H1 (cell line): Measurements from ENCODE around the gene NT5DC3. TPM values are rescaled to one million over a fixed set of nuclear protein-coding genes. Genes with fewer than 3 reads are reported as not detected.

ENCODE experiments used
- CTCF ChIA-PET: fragments of 300-600 bp; sonication (Branson Sonifier 250); formaldehyde crosslinking; loops from one replicate; lab custom pipeline; 2021; ENCODE audit not compliant: partially characterized antibody; lab: Charles Lee
- POLR2A ChIA-PET: fragments of 300-600 bp; sonication (Branson Sonifier 250); formaldehyde crosslinking; loops from one replicate; lab custom pipeline; 2021; ENCODE audit warnings: inconsistent platforms; ENCODE audit not compliant: partially characterized antibody; lab: Charles Lee
- DNase-seq, 2 experiments: peaks; one replicate each; pipeline versions ENCODE4 v3.0.0 to v3.0.0-alpha.2; 2010 to 2022; ENCODE audit warnings: low spot score in 2 of 2, low read depth in 1 of 2, mixed read lengths in 1 of 2
- FAIRE-seq: peaks from 2 replicates; lab custom pipeline; 2011; peaks lifted over from hg19 to GRCh38; lab: Jason Lieb, UNC
- H2AFZ ChIP-seq: 2 replicates; pipeline ENCODE4 v1.8.1; 2012; ENCODE audit warnings: low read length, inconsistent platforms
- H2AK5ac ChIP-seq: 2 replicates; pipeline ENCODE4 v1.6.1; 2013; ENCODE audit warnings: low read depth, low read length
- H2BK120ac ChIP-seq: replicated peaks from 2 replicates; pipeline ENCODE3; 2013; ENCODE audit warnings: low read depth, low read length, inconsistent platforms
- H2BK12ac ChIP-seq: 2 replicates; pipeline ENCODE4 v1.6.1; 2013; ENCODE audit warnings: low read depth, low read length
- H2BK15ac ChIP-seq: 2 replicates; pipeline ENCODE4 v1.6.1; 2013; ENCODE audit warnings: low read length
- H2BK20ac ChIP-seq: 2 replicates; pipeline ENCODE4 v1.6.1; 2013; ENCODE audit warnings: low read length
- H2BK5ac ChIP-seq: 2 replicates; pipeline ENCODE4 v1.6.1; 2013; ENCODE audit warnings: low read depth, low read length
- H3K14ac ChIP-seq: 2 replicates; pipeline ENCODE4 v1.6.1; 2013; ENCODE audit warnings: inconsistent platforms; ENCODE audit not compliant: insufficient read length
- H3K18ac ChIP-seq: 2 replicates; pipeline ENCODE4 v1.6.1; 2013; ENCODE audit warnings: low read length; ENCODE audit errors: extremely low read depth
- H3K23ac ChIP-seq: 2 replicates; pipeline ENCODE4 v1.6.1; 2013; ENCODE audit warnings: inconsistent platforms; ENCODE audit not compliant: insufficient read length
- H3K23me2 ChIP-seq: 2 replicates; pipeline ENCODE4 v1.6.1; 2013; ENCODE audit warnings: low read depth, low read length
- H3K27ac ChIP-seq: 2 replicates; pipeline ENCODE4 v1.6.1; 2011; ENCODE audit warnings: low read depth, low read length, inconsistent platforms
- H3K27me3 ChIP-seq, 4 experiments: replicated peaks in 1 of 4; 1 replicate in 1 of 4; 2 replicates in 3 of 4; pipeline versions ENCODE4 v1.6.1 to v1.8.1; 2011 to 2013; ENCODE audit warnings: low read length in 3 of 4, mild to moderate bottlenecking in 3 of 4, inconsistent platforms in 2 of 4, mixed read lengths in 2 of 4, moderate library complexity in 1 of 4; ENCODE audit not compliant: control insufficient read depth in 3 of 4, insufficient read depth in 3 of 4; ENCODE audit errors: extremely low read depth in 1 of 4
- H3K36me3 ChIP-seq, 4 experiments: 2 replicates each; pipeline versions ENCODE4 v1.6.1 to v1.8.1; 2011 to 2013; ENCODE audit warnings: mild to moderate bottlenecking in 4 of 4, low read length in 3 of 4, moderate library complexity in 2 of 4, control low read depth in 1 of 4, inconsistent platforms in 1 of 4; ENCODE audit not compliant: insufficient read depth in 4 of 4, control insufficient read depth in 2 of 4
- H3K4ac ChIP-seq: replicated peaks from 2 replicates; pipeline ENCODE3; 2013; ENCODE audit warnings: low read length, low read depth, mixed read lengths, inconsistent platforms; ENCODE audit not compliant: insufficient read length
- H3K4me1 ChIP-seq, 4 experiments: replicated peaks in 1 of 4; 1 replicate in 1 of 4; 2 replicates in 3 of 4; pipeline versions ENCODE4 v1.6.1 to v1.8.1; 2011 to 2013; ENCODE audit warnings: low read length in 3 of 4, inconsistent platforms in 2 of 4, mixed read lengths in 1 of 4; ENCODE audit not compliant: insufficient read depth in 4 of 4, control insufficient read depth in 3 of 4
- H3K4me2 ChIP-seq, 2 experiments: 2 replicates each; pipeline versions ENCODE4 v1.6.1 to v1.8.1; 2011 to 2013; ENCODE audit warnings: low read depth in 2 of 2, low read length in 2 of 2, control low read depth in 1 of 2, inconsistent platforms in 1 of 2, mild to moderate bottlenecking in 1 of 2; ENCODE audit not compliant: insufficient read depth in 1 of 2
- H3K4me3 ChIP-seq, 4 experiments: fragments of 200-600, 300-600 bp in 1 of 4; sonication (generic), shearing (Covaris generic), sonication (Bioruptor Twin) in 1 of 4; 2 replicates each; pipeline versions ENCODE4 v1.5.1 to v1.8.1; 2011 to 2016; ENCODE audit warnings: low read length in 4 of 4, low read depth in 3 of 4, control low read depth in 2 of 4, inconsistent platforms in 2 of 4, mild to moderate bottlenecking in 2 of 4, mixed read lengths in 1 of 4, moderate library complexity in 1 of 4; ENCODE audit not compliant: insufficient read depth in 2 of 4; ENCODE audit errors: extremely low read depth in 1 of 4
- H3K56ac ChIP-seq: replicated peaks from 2 replicates; pipeline ENCODE3; 2013; ENCODE audit warnings: low read depth, mild to moderate bottlenecking, mixed read lengths, low read length, inconsistent platforms; ENCODE audit not compliant: insufficient read length
- H3K79me1 ChIP-seq: 2 replicates; pipeline ENCODE4 v1.6.1; 2013; ENCODE audit warnings: low read depth, low read length, control low read depth
- H3K79me2 ChIP-seq, 2 experiments: 2 replicates each; pipeline versions ENCODE4 v1.6.1 to v1.8.1; 2012 to 2013; ENCODE audit warnings: low read length in 2 of 2, mild to moderate bottlenecking in 2 of 2, inconsistent platforms in 1 of 2; ENCODE audit not compliant: insufficient read depth in 2 of 2, control insufficient read depth in 1 of 2
- H3K9ac ChIP-seq, 4 experiments: replicated peaks in 1 of 4; 1 replicate in 1 of 4; 2 replicates in 3 of 4; pipeline versions ENCODE4 v1.6.1 to v1.8.1; 2011 to 2013; ENCODE audit warnings: low read depth in 3 of 4, low read length in 3 of 4, control low read depth in 2 of 4, mild to moderate bottlenecking in 2 of 4, moderate library complexity in 2 of 4, inconsistent platforms in 1 of 4; ENCODE audit errors: extremely low read depth in 1 of 4
- H3K9me3 ChIP-seq, 2 experiments: 2 replicates each; pipeline versions ENCODE4 v1.6.1 to v1.8.1; 2012 to 2013; ENCODE audit warnings: mild to moderate bottlenecking in 2 of 2, moderate library complexity in 2 of 2, control low read depth in 1 of 2, inconsistent platforms in 1 of 2, low read depth in 1 of 2, low read length in 1 of 2, mixed read lengths in 1 of 2; ENCODE audit not compliant: insufficient read depth in 2 of 2
- H4K20me1 ChIP-seq, 2 experiments: replicated peaks in 1 of 2; 2 replicates each; pipeline versions ENCODE3 to v1.8.1; 2011 to 2013; ENCODE audit warnings: inconsistent platforms in 2 of 2, low read length in 2 of 2, mild to moderate bottlenecking in 1 of 2; ENCODE audit not compliant: insufficient read depth in 2 of 2, control insufficient read depth in 1 of 2
- H4K5ac ChIP-seq: 2 replicates; pipeline ENCODE4 v1.6.1; 2013; ENCODE audit warnings: low read length, low read depth, mixed read lengths, inconsistent platforms; ENCODE audit not compliant: insufficient read length
- H4K8ac ChIP-seq: 2 replicates; pipeline ENCODE4 v1.8.0; 2013; ENCODE audit warnings: mild to moderate bottlenecking, moderate library complexity, low read length, inconsistent platforms; ENCODE audit not compliant: insufficient read depth; ENCODE audit errors: extremely low read depth
- H4K91ac ChIP-seq: replicated peaks from 2 replicates; pipeline ENCODE3; 2013; ENCODE audit warnings: low read length, mixed read lengths, inconsistent platforms; ENCODE audit not compliant: insufficient read length
- CBX8 ChIP-seq: fragments of 300-800, 300-1000 bp; sonication (generic); IDR thresholded peaks from 2 replicates; pipeline ENCODE4 v1.7.1; 2016; ENCODE audit warnings: low read depth, low read length, borderline replicate concordance
- E2F6 ChIP-seq: IDR thresholded peaks from 2 replicates; pipeline ENCODE4 v1.6.1; 2012; ENCODE audit warnings: inconsistent platforms
- JUND ChIP-seq: IDR thresholded peaks from 2 replicates; pipeline ENCODE4 v1.6.1; 2011; ENCODE audit warnings: mild to moderate bottlenecking, improper control_type of control experiment, low read length
- PHF8 ChIP-seq: fragments of 200-600 bp; sonication (generic); conservative IDR thresholded peaks from 2 replicates; pipeline ENCODE4 v1.7.1; 2012; ENCODE audit warnings: low read depth, mild to moderate bottlenecking, inconsistent platforms, low read length, moderate library complexity
- POLR2A ChIP-seq, 2 experiments: IDR thresholded peaks; 1 replicate in 1 of 2; 2 replicates in 1 of 2; pipeline ENCODE4 v1.6.1; 2011; ENCODE audit warnings: low read depth in 2 of 2, low read length in 2 of 2, mild to moderate bottlenecking in 2 of 2; ENCODE audit errors: control extremely low read depth in 1 of 2
- SAP30 ChIP-seq: fragments of 300-600 bp; sonication (generic); IDR thresholded peaks from 2 replicates; pipeline ENCODE4 v1.7.1; 2012; ENCODE audit warnings: low read length, moderate library complexity, mild to moderate bottlenecking, inconsistent platforms; ENCODE audit not compliant: insufficient read depth, insufficient replicate concordance
- SRF ChIP-seq: IDR thresholded peaks from 2 replicates; pipeline ENCODE4 v1.6.1; 2011; ENCODE audit warnings: mild to moderate bottlenecking, low read depth, low read length, moderate library complexity
- TCF12 ChIP-seq: IDR thresholded peaks from 2 replicates; pipeline ENCODE4 v1.6.1; 2011; ENCODE audit warnings: low read depth, mild to moderate bottlenecking, low read length
- YY1 ChIP-seq: IDR thresholded peaks from 2 replicates; pipeline ENCODE4 v1.6.1; 2011; ENCODE audit warnings: low read depth, mild to moderate bottlenecking, low read length
- WGBS, 2 experiments: shearing (Covaris generic) in 1 of 2; methylation state at CpG; one replicate each; pipeline versions ENCODE4 v1.1.6 to v1.1.7; 2013 to 2015; ENCODE audit warnings: low lambda C conversion rate in 2 of 2, mixed read lengths in 2 of 2, inconsistent platforms in 1 of 2, low coverage in 1 of 2, missing lambda C conversion rate in 1 of 2; ENCODE audit not compliant: insufficient replicate concordance in 2 of 2, insufficient coverage in 1 of 2, insufficient read length in 1 of 2; ENCODE audit errors: extremely low coverage in 1 of 2, missing lambda C conversion rate in 1 of 2; 5-methylcytosine and 5-hydroxymethylcytosine counted together
- polyA plus RNA-seq, 7 experiments: library from polyadenylated mRNA; depleted of rRNA in 3 of 7; stranded (reverse) in 5 of 7; unstranded in 2 of 7; fragments of >200 nt in 5 of 7; fragments of 200-250 nt in 2 of 7; gene quantifications; 1 replicate in 5 of 7; 2 replicates in 1 of 7; 4 replicates in 1 of 7; pipeline versions ENCODE4 v1.2.1 to v1.2.3, GENCODE V29; 2011 to 2013; ENCODE audit warnings: missing spikeins in 2 of 7, mixed read lengths in 2 of 7
- total RNA-seq: library from RNA; stranded (reverse); fragmentation: NEBNext Ultra II Directional; extraction: Animal tissue kit (Norgen Biotek cat#: 25700); gene quantifications from 2 replicates; pipeline ENCODE4 v1.2.1, GENCODE V29; 2021

NT5DC3 gene
- total and polyA plus RNA-seq, 2 of the 8 experiments (the other 6 are each of a cell fraction or from before 2014, with no cell fraction given) = 5.4 to 14.8 TPM

DNA sequence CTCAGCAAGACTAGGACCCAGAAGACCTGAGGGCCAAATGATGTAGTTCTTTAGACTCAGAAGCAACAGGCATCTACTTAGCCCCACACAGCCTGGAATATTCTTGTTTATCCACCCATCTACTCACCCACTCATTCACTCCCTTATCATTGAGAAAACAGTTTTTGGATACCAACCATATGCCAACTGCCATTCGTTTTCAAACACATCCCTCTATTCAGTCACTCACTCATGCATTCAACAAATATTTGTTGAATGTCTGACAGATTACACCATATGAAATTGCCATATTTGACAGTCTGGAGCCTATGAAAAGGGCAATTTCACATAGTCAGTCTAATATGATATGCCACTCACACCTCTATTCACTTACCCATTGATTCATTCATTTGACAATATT, 103.2 kb downstream of the NT5DC3 start:
- no peak overlapping the region for H3K4ac ChIP-seq
- no peak overlapping the region for H3K4me3 ChIP-seq
- no peak overlapping the region for H4K5ac ChIP-seq
- DNase-seq = no peak
- H3K9me3 ChIP-seq = peaks cover 2 to 4% of the 10 kb centered on the region in 2 experiments; a peak in 1 of 4 replicates
- no peak for FAIRE-seq
- no peak overlapping the region for H3K18ac ChIP-seq
- H3K4me1 ChIP-seq = no peaks in the 10 kb centered on the region
- no peaks in the 10 kb centered on the region; the same call in 1 of the 2 replicates for H3K23me2 ChIP-seq
- H2AFZ ChIP-seq = no peak overlapping the region
- H3K79me2 ChIP-seq = no peaks in the 10 kb centered on the region
- H3K27me3 ChIP-seq = no peaks in the 10 kb centered on the region; a peak in 1 of 7 replicates
- no peak overlapping the region for H2BK120ac ChIP-seq
- TF ChIP-seq SAP30 (no peak), CBX8 (no peak), PHF8 (no peak), YY1 (no peak), TCF12 (no peak), E2F6 (no peak), JUND (no peak), SRF (no peak), POLR2A (IDR thresholded peaks at IDR 0.05; ENCODE audit: control extremely low read depth in 1 of 2, low read depth in 2 of 2, low read length in 2 of 2) (no peak)
- TF ChIP-seq, all 59 proteins: peak for 0
- H3K56ac ChIP-seq = no peak overlapping the region
- H3K27ac ChIP-seq = no peak overlapping the region
- H2BK20ac ChIP-seq = no peak overlapping the region
- no peak overlapping the region for H4K8ac ChIP-seq
- H4K20me1 ChIP-seq = no peaks in the 10 kb centered on the region
- no peak overlapping the region for H2BK15ac ChIP-seq
- H3K79me1 ChIP-seq = no peaks in the 10 kb centered on the region
- H3K4me2 ChIP-seq = no peak overlapping the region
- ChIA-PET POLR2A (no interaction called here), CTCF (interaction anchor here (0.8 to 1.3 kb wide), 2 partner anchors 8 to 9 kb away, joined by 3 read pairs; no protein-coding TSS in a partner anchor)
- no peak overlapping the region for H3K9ac ChIP-seq
- H2AK5ac ChIP-seq = no peak overlapping the region
- no peak overlapping the region for H4K91ac ChIP-seq
- WGBS, 2 experiments = 85% methylated on average over 1 of the region's 1 CpG; no CpG with 5 or more reads in 1 of the 2 experiments
- H2BK5ac ChIP-seq = no peak overlapping the region
- no peak overlapping the region for H3K14ac ChIP-seq
- no peaks in the 10 kb centered on the region for H3K36me3 ChIP-seq
- H3K23ac ChIP-seq = no peak overlapping the region
- no peak overlapping the region for H2BK12ac ChIP-seq
